GM10248 (cell line): Measurements from ENCODE around the gene ACAD10.

Experiments
- CTCF ChIA-PET: fragments of 300-600 bp; sonication (Branson Sonifier 250); formaldehyde crosslinking; extraction: SDS; loops from one replicate; lab custom pipeline; 2021; ENCODE audit warnings: antibody characterized with exemption; lab: Yijun Ruan, JAX
- POLR2A ChIA-PET: fragments of 350-650 bp; sonication (Branson Sonifier 250); formaldehyde crosslinking; extraction: SDS; loops from one replicate; lab custom pipeline; 2020; ENCODE audit warnings: antibody characterized with exemption; lab: Yijun Ruan, JAX
- DNase-seq: peaks from one replicate; pipeline ENCODE4 v3.0.0; 2012; ENCODE audit errors: extremely low spot score
- CTCF ChIP-seq: IDR thresholded peaks from 2 replicates; pipeline ENCODE4 v1.5.1; 2012; ENCODE audit warnings: mild to moderate bottlenecking, low read depth; ENCODE audit errors: extremely low read depth, missing control alignments, control extremely low read depth

ACAD10 gene

DNA sequence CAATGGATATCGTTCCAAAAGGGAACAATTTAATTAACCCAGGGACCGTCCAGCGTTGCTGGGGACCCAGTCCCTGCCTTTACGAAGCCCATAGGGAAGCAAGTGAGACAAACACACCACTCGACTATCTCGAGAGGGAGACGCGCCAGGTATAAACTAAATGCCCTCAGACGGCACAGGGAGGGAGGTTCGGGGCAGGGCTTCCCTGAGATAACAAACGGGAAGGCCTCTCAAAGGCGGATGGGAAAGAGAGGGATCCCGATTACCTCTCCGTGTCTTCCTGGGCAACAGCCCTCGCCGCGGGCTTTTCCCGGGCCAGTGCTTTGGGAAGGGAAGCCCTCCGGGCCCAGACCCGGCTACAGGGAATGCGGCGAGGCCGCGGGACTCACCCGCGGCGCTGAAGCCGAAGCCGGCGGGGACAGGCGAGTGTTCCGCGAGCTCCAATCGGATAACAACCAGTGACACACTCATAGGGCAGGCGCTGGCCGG is 487 bp upstream of the ACAD10 start:
- no peak for TF ChIP-seq CTCF
- DNase-seq: peak; percentile 34
- CTCF ChIA-PET: interaction anchor here (0.7 to 2.8 kb wide), 8 partner anchors 10 to 288 kb away, joined by 3 to 20 read pairs (median 3); no protein-coding TSS in a partner anchor
- POLR2A ChIA-PET: interaction anchor here (0.6 kb wide), 3 partner anchors 48 to 755 kb away, joined by 4 to 6 read pairs (median 4); no protein-coding TSS in a partner anchor

DNA sequence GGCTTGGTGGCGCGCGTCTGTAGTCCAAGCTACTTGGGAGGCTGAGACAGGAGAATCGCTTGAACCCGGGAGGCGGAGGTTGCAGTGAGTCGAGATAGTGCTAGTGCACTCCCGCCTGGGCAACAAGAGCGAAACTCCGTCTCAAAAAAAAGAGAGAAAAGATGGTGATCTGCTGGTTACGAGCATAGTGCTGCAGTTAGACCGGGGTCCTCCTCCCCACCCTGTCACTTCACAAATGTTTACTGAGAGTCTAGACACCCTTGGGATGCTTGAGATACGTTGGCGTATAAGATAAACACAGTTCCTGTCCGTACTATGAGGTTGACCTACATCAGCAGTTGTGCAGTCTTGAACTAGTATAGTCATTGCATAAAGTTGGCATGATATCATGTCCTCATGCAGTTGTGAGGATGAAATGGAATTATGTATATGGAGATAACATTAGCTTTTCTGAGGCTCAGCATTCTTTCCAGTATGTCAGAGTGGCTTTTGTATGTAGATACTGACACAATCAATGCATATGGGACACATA is 787 bp downstream of the ACAD10 start:
- no peak for DNase-seq
- POLR2A ChIA-PET: no interaction called here

GRCh38 chr12:111687255-111687654 is 1.4 kb downstream of the ACAD10 start:
- POLR2A ChIA-PET: no interaction called here
- CTCF ChIA-PET: interaction anchor here (1.0 kb wide), 1 partner anchor 126 kb away, joined by 3 read pairs; no protein-coding TSS in a partner anchor
- DNase-seq: peak; percentile 32
- peak; percentile 26 for TF ChIP-seq CTCF

More for the DNA sequence above, 787 bp downstream of the ACAD10 start:
- TF ChIP-seq CTCF: no peak
- CTCF ChIA-PET: interaction anchor here (0.9 to 2.8 kb wide), 4 partner anchors 8 to 290 kb away, joined by 3 to 20 read pairs (median 6); no protein-coding TSS in a partner anchor

DNA sequence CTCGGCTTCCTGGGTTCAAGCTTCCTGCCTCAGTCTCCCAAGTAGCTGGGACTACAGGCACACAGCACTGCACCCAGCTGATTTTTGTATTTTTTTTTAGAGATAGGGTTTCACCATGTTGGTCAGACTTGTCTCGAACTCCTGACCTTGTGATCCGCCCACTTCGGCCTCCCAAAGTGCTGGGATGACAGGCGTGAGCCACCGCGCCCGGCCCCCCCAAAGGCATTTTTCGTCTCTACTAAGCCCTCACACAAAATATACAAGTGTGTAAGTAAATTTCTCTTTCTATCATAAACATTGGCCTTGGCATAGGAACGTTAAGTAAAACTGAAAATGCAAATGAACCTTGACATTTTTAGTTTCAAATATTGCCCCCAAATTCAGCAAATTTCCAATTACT is 2.1 kb downstream of the ACAD10 start:
- ChIA-PET POLR2A (no interaction called here), CTCF (interaction anchor here (1.0 kb wide), 1 partner anchor 125 kb away, joined by 3 read pairs; no protein-coding TSS in a partner anchor)
- no peak for DNase-seq
- TF ChIP-seq CTCF: no peak

DNA sequence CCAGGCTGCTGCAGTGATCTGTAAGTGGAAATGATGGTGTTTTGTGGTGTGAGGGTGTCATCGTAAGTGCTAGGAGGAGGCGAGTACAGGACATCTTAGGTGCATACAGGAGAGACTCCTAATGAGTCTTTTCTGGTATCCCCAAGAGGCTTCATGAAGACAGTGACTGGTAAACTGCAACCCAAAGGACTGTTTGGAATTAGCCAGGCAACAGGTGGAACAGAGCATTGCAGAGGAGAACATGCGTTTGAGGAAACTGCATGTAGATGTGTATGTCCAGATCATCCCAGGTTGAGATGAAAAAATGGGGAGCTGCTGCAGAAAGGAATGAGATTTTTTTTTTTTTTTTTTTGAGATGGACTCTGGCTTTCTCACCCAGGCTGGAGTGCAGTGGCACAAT is 5.4 kb downstream of the ACAD10 start:
- ChIA-PET POLR2A (no interaction called here), CTCF (interaction anchor here (1.5 to 2.5 kb wide), 2 partner anchors 122 to 125 kb away, joined by 5 to 8 read pairs; no protein-coding TSS in a partner anchor)
- TF ChIP-seq CTCF: no peak
- DNase-seq: no peak

- ChIA-PET POLR2A (no interaction called here), CTCF (interaction anchor here (0.8 to 2.5 kb wide), 9 partner anchors 8 to 124 kb away, joined by 3 to 8 read pairs (median 3); no protein-coding TSS in a partner anchor)
- peak; percentile 22 for TF ChIP-seq CTCF
- no peak for DNase-seq
Observed at GRCh38 chr12:111692575-111693210, 6.8 kb downstream of the ACAD10 start.
